Endodermal cell (in vitro differentiated cells): ENCODE results near the gene TAF15. TPM values are rescaled to one million over a fixed set of nuclear protein-coding genes. Genes with fewer than 3 reads are reported as not detected.

ENCODE experiments used
- DNase-seq: peaks from one replicate; pipeline ENCODE4 v3.0.0-alpha.2; 2017
- H3K27ac ChIP-seq: 2 replicates; pipeline ENCODE4 v1.5.1; 2013; ENCODE audit warnings: mild to moderate bottlenecking, low read depth, low read length, moderate library complexity
- H3K27me3 ChIP-seq: 2 replicates; pipeline ENCODE4 v1.6.1; 2013; ENCODE audit warnings: mild to moderate bottlenecking, low read length, moderate library complexity; ENCODE audit not compliant: insufficient read depth, control insufficient read depth, poor library complexity, severe bottlenecking
- H3K36me3 ChIP-seq: 2 replicates; pipeline ENCODE4 v1.7.0; 2013; ENCODE audit warnings: mild to moderate bottlenecking, low read length, moderate library complexity; ENCODE audit not compliant: control insufficient read depth, insufficient read depth
- H3K4me1 ChIP-seq: one replicate; pipeline ENCODE4 v1.7.0; 2013; ENCODE audit warnings: low read length; ENCODE audit not compliant: control insufficient read depth, insufficient read depth
- H3K4me3 ChIP-seq: 2 replicates; pipeline ENCODE4 v1.5.1; 2013; ENCODE audit warnings: mild to moderate bottlenecking, low read length, moderate library complexity
- H3K9ac ChIP-seq: 2 replicates; pipeline ENCODE4 v1.6.1; 2013; ENCODE audit warnings: mild to moderate bottlenecking, low read length, moderate library complexity; ENCODE audit not compliant: poor library complexity, severe bottlenecking; ENCODE audit errors: extremely low read depth
- H3K9me3 ChIP-seq: 2 replicates; pipeline ENCODE4 v1.6.1; 2013; ENCODE audit warnings: mild to moderate bottlenecking, low read length, moderate library complexity; ENCODE audit not compliant: control insufficient read depth
- H3K27ac Mint-ChIP-seq: 2 replicates; pipeline ENCODE4 v1.8.0; 2020; ENCODE audit warnings: mixed read lengths
- H3K27me3 Mint-ChIP-seq: 2 replicates; pipeline ENCODE4 v1.8.0; 2021; ENCODE audit warnings: mild to moderate bottlenecking, mixed read lengths; ENCODE audit not compliant: insufficient read depth
- H3K36me3 Mint-ChIP-seq: 2 replicates; pipeline ENCODE4 v1.8.0; 2020; ENCODE audit warnings: low read depth, mixed read lengths
- H3K4me1 Mint-ChIP-seq: 2 replicates; pipeline ENCODE4 v1.8.0; 2020; ENCODE audit warnings: mixed read lengths
- H3K4me3 Mint-ChIP-seq: 2 replicates; pipeline ENCODE4 v1.8.0; 2020; ENCODE audit warnings: mild to moderate bottlenecking, moderate library complexity, mixed read lengths
- H3K9me3 Mint-ChIP-seq: 2 replicates; pipeline ENCODE4 v1.8.0; 2020; ENCODE audit warnings: mild to moderate bottlenecking, mixed read lengths
- WGBS, 2 experiments: methylation state at CpG; one replicate each; pipeline versions ENCODE4 v1.1.5 to v1.1.7; 2013; ENCODE audit warnings: missing lambda C conversion rate in 2 of 2, mixed read lengths in 1 of 2; ENCODE audit not compliant: insufficient coverage in 1 of 2, insufficient read length in 1 of 2; 5-methylcytosine and 5-hydroxymethylcytosine counted together
- total RNA-seq, 2 donors: library from RNA; stranded (reverse); fragmentation: NEBNext Ultra II Directional in 1 of 2; extraction: Animal tissue kit (Norgen Biotek cat#: 25700) in 1 of 2; gene quantifications; 2 replicates in 1 of 2; 3 replicates in 1 of 2; pipeline ENCODE4 v1.2.1, GENCODE V29; 2021
- TF ChIP-seq, protein P1 (sequence below): fragments of 200-600 bp; sonication (generic); conservative IDR thresholded peaks from 2 replicates; pipeline ENCODE4 v1.5.0; 2021; ENCODE audit warnings: antibody characterized with exemption, mild to moderate bottlenecking

Gene TAF15
- total RNA-seq, 2 donors from 2014 or later: 230 to 247 TPM

DNA sequence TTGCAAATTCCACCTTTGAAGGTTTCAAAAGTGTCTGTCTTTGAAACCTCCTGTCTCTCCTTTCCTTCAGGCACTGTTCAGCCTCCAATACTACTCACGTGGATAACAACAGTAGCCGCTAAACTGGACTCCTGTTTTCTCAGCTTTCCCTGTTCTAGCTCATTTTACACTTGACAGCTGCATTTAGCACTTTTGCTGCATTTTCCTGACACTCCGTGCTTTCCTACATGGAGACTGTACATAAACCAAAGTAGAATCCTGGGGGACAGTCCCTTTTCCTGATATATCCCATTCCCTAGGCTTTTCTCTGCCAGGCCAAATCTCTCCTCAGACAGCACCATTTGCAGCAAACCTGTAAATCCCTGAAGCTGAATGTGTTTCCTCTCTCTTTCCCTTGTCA lies 67.2 kb downstream of the TAF15 start:
- Histone ChIP-seq H3K27me3 (no peaks in the 10 kb centered on the region), H3K27ac (no peak overlapping the region), H3K9ac (no peak overlapping the region), H3K9me3 (no peaks in the 10 kb centered on the region), H3K36me3 (no peaks in the 10 kb centered on the region), H3K4me3 (no peak overlapping the region), H3K4me1 (no peaks in the 10 kb centered on the region)
- Mint-ChIP-seq H3K27ac (no peak overlapping the region), H3K9me3 (no peaks in the 10 kb centered on the region), H3K4me3 (no peak overlapping the region), H3K36me3 (no peaks in the 10 kb centered on the region), H3K27me3 (peaks cover 2% of the 10 kb centered on the region), H3K4me1 (no peaks in the 10 kb centered on the region)
- WGBS, 2 experiments: 88 to 93% methylated on average over 3 of the region's 3 CpGs
- TF ChIP-seq, protein P1, sequence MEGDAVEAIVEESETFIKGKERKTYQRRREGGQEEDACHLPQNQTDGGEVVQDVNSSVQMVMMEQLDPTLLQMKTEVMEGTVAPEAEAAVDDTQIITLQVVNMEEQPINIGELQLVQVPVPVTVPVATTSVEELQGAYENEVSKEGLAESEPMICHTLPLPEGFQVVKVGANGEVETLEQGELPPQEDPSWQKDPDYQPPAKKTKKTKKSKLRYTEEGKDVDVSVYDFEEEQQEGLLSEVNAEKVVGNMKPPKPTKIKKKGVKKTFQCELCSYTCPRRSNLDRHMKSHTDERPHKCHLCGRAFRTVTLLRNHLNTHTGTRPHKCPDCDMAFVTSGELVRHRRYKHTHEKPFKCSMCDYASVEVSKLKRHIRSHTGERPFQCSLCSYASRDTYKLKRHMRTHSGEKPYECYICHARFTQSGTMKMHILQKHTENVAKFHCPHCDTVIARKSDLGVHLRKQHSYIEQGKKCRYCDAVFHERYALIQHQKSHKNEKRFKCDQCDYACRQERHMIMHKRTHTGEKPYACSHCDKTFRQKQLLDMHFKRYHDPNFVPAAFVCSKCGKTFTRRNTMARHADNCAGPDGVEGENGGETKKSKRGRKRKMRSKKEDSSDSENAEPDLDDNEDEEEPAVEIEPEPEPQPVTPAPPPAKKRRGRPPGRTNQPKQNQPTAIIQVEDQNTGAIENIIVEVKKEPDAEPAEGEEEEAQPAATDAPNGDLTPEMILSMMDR: no peak
- DNase-seq: no peak

DNA sequence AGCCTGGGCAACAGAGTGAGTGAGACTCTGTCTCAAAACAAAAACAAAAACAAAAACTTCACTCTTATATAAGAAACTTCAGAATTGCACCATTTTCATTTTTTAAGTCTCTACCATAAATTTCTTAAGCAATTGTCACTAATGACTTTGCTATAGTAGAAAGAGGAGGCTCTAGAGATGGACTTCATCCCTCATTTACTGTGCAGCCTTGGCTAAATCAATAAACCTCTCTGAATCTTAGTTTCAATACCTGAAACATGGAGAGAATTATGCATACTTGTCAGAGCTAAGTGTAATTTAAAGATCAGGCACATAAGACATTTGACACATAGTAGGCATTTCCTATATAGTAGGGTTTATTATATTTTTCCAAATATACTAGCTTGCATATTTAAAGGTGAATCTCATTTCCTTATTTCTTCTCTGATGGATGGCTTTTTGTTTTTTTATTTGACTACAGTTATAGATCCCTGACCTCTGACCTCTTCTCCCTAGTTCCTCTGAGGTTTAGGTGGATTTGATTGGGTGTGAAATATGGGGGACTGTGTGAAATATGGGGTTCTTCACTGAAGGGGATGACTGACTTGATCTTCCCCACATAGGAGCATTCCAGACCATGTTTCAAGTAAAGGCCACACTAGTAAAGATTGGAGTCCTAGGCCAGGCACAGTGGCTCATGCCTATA lies 68.2 kb downstream of the TAF15 start:
- Mint-ChIP-seq H3K4me1 (no peaks in the 10 kb centered on the region), H3K27me3 (peaks cover 2% of the 10 kb centered on the region), H3K27ac (no peak overlapping the region), H3K4me3 (no peak overlapping the region), H3K9me3 (no peaks in the 10 kb centered on the region), H3K36me3 (no peaks in the 10 kb centered on the region)
- DNase-seq: no peak
- Histone ChIP-seq H3K4me3 (no peak overlapping the region), H3K9me3 (no peaks in the 10 kb centered on the region), H3K36me3 (no peaks in the 10 kb centered on the region), H3K27ac (no peak overlapping the region), H3K27me3 (no peaks in the 10 kb centered on the region), H3K9ac (no peak overlapping the region), H3K4me1 (no peaks in the 10 kb centered on the region)
- TF ChIP-seq, protein P1: no peak

DNA sequence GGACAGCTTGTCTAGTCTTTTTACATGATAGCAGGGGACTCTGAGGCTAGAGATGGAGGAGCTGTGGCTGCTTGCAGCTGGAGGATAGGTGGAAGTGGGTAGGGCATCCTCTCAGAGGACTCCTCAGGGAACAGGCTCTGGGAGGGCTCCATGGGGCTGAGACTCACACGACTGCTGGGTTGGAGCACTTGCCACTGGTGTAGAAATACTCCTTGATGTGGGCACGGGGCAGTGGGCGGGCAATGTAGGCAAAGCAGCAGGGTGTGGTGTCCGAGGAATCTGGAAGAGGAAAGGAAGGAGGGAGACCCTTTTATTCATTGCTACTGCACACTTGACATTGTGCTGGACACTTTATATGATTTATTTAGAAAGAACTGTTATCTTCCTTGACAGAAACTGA lies 69.1 kb downstream of the TAF15 start:
- H3K4me3 ChIP-seq: no peak overlapping the region
- H3K9ac ChIP-seq: no peak overlapping the region
- no peaks in the 10 kb centered on the region for H3K4me1 ChIP-seq
- Mint-ChIP-seq H3K36me3 (no peaks in the 10 kb centered on the region), H3K4me1 (no peaks in the 10 kb centered on the region), H3K27me3 (peaks cover 2% of the 10 kb centered on the region), H3K4me3 (no peak overlapping the region), H3K27ac (no peak overlapping the region), H3K9me3 (no peaks in the 10 kb centered on the region)
- DNase-seq: no peak
- no peak overlapping the region for H3K27ac ChIP-seq
- no peaks in the 10 kb centered on the region for H3K27me3 ChIP-seq
- TF ChIP-seq, protein P1: no peak
- WGBS, 2 experiments: 87% methylated on average over 4 of the region's 4 CpGs; no CpG with 5 or more reads in 1 of the 2 experiments
- H3K36me3 ChIP-seq: no peaks in the 10 kb centered on the region
- H3K9me3 ChIP-seq: no peaks in the 10 kb centered on the region
